HG02840 (cell line): ENCODE data around the gene RCAN1.
"Not testable (repeated sequence)": the region's sequence is repeated elsewhere in the genome, so short reads cannot be mapped to it uniquely, and the experiment has no call there.

ENCODE experiments used
- ATAC-seq: cut with Tn5 transposase; IDR thresholded peaks from one replicate; pipeline ENCODE4 v1.9.1; 2021; ENCODE audit warnings: mild to moderate bottlenecking, moderate library complexity, moderate number of reproducible peaks; ENCODE audit not compliant: unreplicated experiment, low FRiP score

The RCAN1 gene

DNA sequence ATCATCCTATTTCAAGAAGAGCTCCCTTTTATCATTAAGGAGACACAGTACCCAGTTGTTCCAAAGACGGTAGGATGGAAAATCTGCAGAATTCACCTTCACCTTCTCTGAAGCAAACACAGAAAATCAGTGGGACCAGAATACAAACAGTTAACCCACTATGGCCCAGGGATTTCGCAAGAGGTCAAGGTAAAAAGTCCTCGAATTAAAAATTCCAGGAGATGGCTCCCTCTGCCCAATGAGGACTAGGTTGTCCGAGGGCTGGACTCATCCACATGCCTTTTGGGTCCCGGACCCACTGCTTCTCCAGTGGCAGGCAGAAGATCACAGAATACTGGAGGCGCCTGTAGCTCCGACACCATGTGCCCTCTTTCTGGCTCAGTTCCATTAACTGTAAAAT, 42.9 kb downstream of the RCAN1 start:
- no peak for ATAC-seq

- ATAC-seq: no peak
Observed at GRCh38 chr21:34570313-34570712, 44.6 kb downstream of the RCAN1 start.

GRCh38 chr21:34569381-34569979, 45.4 kb downstream of the RCAN1 start:
- ATAC-seq: no peak

DNA sequence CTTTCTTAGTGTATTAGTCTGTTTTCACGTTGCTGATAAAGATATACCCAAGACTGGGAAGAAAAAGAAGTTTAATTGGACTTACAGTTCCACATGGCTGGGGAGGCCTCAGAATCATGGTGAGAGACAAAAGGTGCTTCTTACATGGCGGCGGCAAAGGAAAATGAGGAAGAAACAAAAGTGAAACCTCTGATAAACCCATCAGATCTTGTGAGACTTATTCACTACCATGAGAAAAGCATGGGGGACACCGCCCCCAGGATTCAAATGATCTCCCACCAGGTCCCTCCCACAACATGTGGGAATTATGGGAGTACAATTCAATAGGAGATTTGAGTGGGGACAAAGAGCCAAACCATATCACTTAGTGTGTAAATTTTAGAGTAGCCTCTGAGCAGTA, 46.1 kb downstream of the RCAN1 start:
- ATAC-seq: not testable (repeated sequence)

- no peak for ATAC-seq
Observed at GRCh38 chr21:34567604-34568155, 47.2 kb downstream of the RCAN1 start.

- no peak for ATAC-seq
Observed at GRCh38 chr21:34565238-34565637, 49.7 kb downstream of the RCAN1 start.

DNA sequence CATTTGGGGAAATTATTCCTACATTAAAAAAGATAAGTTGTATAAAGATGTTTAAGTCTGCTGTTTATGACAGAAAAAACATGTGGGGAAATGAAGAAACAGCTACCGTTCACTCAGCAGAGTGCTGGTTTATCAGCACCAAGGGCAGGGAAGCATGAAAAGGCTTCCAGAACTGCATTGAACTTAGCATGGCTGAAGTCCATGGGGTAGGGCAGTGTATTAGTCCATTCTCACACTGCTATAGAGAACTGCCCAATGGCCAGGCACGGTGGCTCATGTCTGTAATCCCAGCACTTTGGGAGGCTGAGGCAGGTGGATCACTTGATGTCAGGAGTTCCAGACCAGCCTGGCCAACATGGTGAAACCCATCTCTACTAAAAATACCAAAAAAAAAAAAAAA, 51.5 kb downstream of the RCAN1 start:
- ATAC-seq: not testable (repeated sequence)

GRCh38 chr21:34561806-34562205, 53.1 kb downstream of the RCAN1 start:
- ATAC-seq: no peak

DNA sequence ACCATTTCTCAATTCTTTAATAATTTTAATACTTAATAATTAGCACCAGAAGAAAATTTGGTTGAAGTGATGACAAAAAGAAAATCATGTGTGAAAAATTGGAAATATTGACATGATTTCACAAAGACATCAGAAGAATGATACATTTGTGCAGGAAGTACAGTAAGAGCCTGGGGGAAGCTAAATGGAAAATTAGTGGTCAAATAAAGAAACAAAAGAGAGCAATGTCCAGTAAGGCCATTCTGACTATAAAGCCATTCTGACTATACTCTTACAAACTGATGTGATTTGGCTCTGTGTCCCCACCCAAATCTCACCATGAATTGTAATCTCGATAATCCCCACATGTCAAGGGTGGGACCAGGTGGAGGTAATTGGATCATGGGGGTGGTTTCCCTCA, 54.3 kb downstream of the RCAN1 start:
- no peak for ATAC-seq

GRCh38 chr21:34560021-34560420, 54.9 kb downstream of the RCAN1 start:
- ATAC-seq: no peak

DNA sequence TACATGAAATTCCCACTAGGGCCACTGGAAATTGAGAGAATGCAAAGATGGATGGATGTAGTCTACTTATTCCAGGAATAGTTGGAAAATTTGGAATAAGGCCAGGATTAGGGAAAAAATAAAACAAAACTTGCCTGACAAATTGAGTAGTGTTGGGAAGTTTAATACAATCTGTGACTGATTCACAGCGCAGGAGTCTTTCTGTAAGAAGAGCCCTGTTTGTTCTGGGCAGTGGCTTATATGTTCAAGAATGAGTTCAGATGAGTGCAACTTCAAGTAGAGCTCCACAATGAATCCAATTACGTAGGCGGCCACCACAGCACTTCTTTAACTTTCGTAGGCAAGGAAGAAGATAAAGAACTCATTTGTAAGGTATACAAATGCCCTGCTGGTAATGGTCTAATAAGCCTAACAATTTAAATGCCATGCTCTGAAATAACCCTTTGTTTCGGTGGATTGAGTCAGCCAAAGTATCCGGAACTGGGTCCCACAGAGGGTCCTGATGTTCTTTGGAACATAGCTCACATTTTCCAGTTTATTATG, 55.8 kb downstream of the RCAN1 start:
- no peak for ATAC-seq

DNA sequence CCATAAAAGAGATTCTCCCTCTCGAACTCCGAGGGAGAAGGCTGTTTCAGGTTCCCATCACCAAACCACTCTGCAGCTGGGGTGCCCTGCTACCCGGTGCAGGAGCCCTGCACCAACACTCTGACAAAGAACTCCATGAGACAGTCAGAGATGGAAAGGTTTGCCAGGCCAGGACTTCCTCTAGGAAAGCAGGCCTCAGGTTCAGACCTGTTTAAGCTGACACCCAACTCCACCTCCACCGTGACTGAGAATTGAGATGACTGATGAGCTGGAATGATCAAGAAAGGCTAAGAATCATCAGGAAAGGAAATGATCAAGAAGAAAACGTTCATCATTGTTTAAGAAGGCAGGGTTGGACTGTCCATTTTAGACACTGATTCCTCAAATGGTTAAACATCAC, 56.7 kb downstream of the RCAN1 start:
- no peak for ATAC-seq

- no peak for ATAC-seq
Observed at GRCh38 chr21:34557261-34557660, 57.7 kb downstream of the RCAN1 start.

GRCh38 chr21:34554670-34555069, 60.2 kb downstream of the RCAN1 start:
- ATAC-seq: not testable (repeated sequence)

DNA sequence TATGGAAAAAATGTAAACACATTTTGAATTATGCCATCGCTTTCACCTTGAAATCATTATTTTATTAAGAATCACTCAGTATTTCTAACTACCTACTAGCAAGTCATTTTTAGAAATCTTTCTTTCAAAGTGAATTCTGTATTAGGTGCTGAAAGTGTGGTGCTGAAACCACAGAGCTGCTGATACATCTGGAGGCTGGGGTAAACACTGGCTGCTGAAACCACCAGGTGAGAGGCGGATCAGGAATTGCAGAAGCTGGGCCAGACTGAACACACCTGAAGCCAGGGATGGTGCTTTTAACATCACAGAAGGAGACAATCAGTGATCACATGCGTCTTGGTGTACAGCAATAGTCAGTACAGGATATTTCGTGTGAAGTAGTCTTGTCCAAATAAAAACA, 60.7 kb downstream of the RCAN1 start:
- ATAC-seq: no peak

GRCh38 chr21:34553151-34553952, 61.6 kb downstream of the RCAN1 start:
- ATAC-seq: no peak

DNA sequence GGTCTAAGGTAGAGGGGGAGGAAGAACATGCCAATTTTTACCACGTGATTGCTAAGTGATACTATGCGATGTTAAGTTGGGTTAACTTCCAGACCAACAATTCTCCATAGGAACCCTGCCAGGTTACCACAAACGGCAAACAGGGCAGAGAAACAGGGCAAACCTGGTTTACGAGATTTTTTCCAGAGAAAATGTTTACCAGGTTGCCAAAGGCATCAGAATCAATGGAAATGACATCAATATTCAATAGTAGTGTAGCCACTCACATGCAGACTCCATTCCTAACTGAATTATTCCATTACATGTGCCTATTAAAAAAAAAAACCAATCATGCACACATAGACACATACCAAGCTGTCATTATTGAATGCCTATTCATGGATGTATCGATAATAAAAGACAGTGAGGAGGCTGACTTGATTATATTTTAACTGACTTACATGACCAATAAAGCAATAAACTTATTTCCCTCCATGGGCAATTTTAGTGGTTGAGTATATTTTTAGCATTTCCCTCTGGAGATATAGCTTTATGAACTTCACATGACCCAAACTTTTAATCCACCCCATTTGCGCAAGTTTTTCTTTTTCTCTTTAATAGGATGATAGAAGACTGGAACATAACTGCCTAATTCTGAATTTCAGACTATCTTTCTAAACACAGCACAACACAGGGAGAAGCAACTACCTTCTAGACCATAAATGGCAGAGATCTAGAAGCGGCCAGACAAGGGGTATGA, 62.4 kb downstream of the RCAN1 start:
- no peak for ATAC-seq

DNA sequence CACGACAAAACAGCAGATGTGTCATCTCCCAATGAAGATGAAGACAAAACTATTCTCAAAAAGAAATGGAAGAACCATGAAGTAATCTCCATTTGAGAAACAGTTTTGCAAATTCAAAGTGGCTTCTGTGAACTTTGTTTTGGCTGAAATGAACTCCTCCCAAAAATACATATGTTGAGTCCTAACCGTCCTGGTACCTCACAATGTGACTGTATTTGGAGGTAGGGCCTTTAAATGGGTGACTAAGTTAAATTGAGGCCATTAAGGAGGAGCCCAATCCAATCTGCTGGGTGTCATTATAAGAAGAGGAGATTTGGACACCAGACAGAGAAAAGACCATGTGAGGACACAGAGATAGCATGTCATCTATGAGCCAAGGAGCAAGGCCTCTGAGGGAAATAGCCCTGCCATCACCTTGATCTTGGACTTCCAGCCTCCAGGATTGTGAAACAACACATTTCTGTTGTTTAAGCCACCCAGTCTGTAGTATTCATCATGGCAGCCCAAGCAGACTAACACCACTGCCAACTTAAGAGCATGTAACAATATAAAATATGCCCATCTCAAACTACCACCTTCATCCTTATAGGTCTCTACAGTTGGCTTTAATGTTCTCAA, 64.6 kb downstream of the RCAN1 start:
- no peak for ATAC-seq

- no peak for ATAC-seq
Observed at GRCh38 chr21:34548781-34549376, 66.0 kb downstream of the RCAN1 start.

DNA sequence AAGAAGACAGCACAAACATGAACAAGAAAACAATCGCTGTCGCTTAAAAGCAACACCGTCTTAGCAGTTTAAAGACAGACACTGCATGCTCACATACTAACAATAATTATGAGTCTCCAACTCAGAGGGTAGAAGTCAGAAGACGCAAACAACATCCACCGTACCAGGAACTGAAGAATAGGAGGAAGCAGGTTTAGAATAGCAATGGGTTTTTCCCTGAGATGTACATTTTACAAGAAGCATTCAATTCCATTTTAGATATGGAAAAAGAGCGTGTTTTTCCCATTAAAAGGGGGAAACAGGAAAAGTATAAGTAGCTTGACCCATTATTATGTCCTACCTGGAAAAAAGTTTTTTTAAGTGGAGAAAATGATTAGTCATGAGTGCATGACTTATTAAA, 68.4 kb downstream of the RCAN1 start:
- ATAC-seq: no peak
